ENCODE results near the gene ADPRHL1. TPM values are rescaled to one million over a fixed set of nuclear protein-coding genes. Genes with fewer than 3 reads are reported as not detected.

ADPRHL1 gene
- total RNA-seq, 2 experiments from 2014 or later = 0.42 to 0.47 TPM

- Mint-ChIP-seq H3K27me3 (no peaks in the 10 kb centered on the region), H3K36me3 (ENCODE audit: low read depth) (no peaks in the 10 kb centered on the region), H3K9me3 (no peaks in the 10 kb centered on the region), H3K4me1 (ENCODE audit: low read depth) (no peaks in the 10 kb centered on the region), H3K27ac (no peak overlapping the region), H3K4me3 (no peak overlapping the region)
- Histone ChIP-seq H3K4me3 (ENCODE audit: low read length) (no peak overlapping the region), H3K36me3 (ENCODE audit: insufficient read depth, low read length) (no peaks in the 10 kb centered on the region), H3K4me1 (ENCODE audit: insufficient read depth, low read length) (no peaks in the 10 kb centered on the region), H3K27ac (ENCODE audit: low read depth in 1 of 2, low read length in 2 of 2) (no peak overlapping the region), H3K9me3 (ENCODE audit: control insufficient read depth in 1 of 2, insufficient read depth in 1 of 2, low read length in 2 of 2) (no peaks in the 10 kb centered on the region), H3K27me3 (ENCODE audit: control insufficient read depth in 1 of 2, insufficient read depth in 2 of 2, low read length in 2 of 2) (no peaks in the 10 kb centered on the region)
- ATAC-seq (ENCODE audit: poor library complexity) = no peak
- ChIA-PET POLR2A (no interaction called here), CTCF (no interaction called here)
- DNase-seq = no peak
- TF ChIP-seq CTCF (IDR thresholded peaks at IDR 0.05) = no peak
- intact Hi-C loops (cut with DNase I, micrococcal nuclease) = no loop called here
Observed at GRCh38 chr13:113428469-113428865, 24.8 kb downstream of the ADPRHL1 start.

GRCh38 chr13:113427562-113428468, 25.5 kb downstream of the ADPRHL1 start:
- Mint-ChIP-seq H3K27me3 (no peaks in the 10 kb centered on the region), H3K9me3 (no peaks in the 10 kb centered on the region), H3K4me1 (ENCODE audit: low read depth) (no peaks in the 10 kb centered on the region), H3K36me3 (ENCODE audit: low read depth) (no peaks in the 10 kb centered on the region), H3K4me3 (no peak overlapping the region), H3K27ac (no peak overlapping the region)
- H3K36me3 ChIP-seq (ENCODE audit: insufficient read depth, low read length) = no peaks in the 10 kb centered on the region
- POLR2A ChIA-PET = no interaction called here
- no peaks in the 10 kb centered on the region for H3K4me1 ChIP-seq (ENCODE audit: insufficient read depth, low read length)
- intact Hi-C loops (cut with DNase I, micrococcal nuclease) = no loop called here
- TF ChIP-seq CTCF (IDR thresholded peaks at IDR 0.05) = no peak
- no peak overlapping the region for H3K27ac ChIP-seq (ENCODE audit: low read depth in 1 of 2, low read length in 2 of 2)
- no peak for DNase-seq
- ATAC-seq (ENCODE audit: poor library complexity) = no peak
- CTCF ChIA-PET = no interaction called here
- no peaks in the 10 kb centered on the region for H3K27me3 ChIP-seq (ENCODE audit: control insufficient read depth in 1 of 2, insufficient read depth in 2 of 2, low read length in 2 of 2)
- H3K9me3 ChIP-seq (ENCODE audit: control insufficient read depth in 1 of 2, insufficient read depth in 1 of 2, low read length in 2 of 2) = no peaks in the 10 kb centered on the region
- H3K4me3 ChIP-seq (ENCODE audit: low read length) = no peak overlapping the region

GRCh38 chr13:113426591-113426986, 26.7 kb downstream of the ADPRHL1 start:
- ChIA-PET POLR2A (no interaction called here), CTCF (no interaction called here)
- H3K4me3 ChIP-seq (ENCODE audit: low read length) = no peak overlapping the region
- ATAC-seq (ENCODE audit: poor library complexity) (no peak), DNase-seq (no peak)
- Mint-ChIP-seq H3K9me3 (no peaks in the 10 kb centered on the region), H3K27ac (no peak overlapping the region), H3K36me3 (ENCODE audit: low read depth) (no peaks in the 10 kb centered on the region), H3K4me3 (no peak overlapping the region), H3K4me1 (ENCODE audit: low read depth) (no peaks in the 10 kb centered on the region), H3K27me3 (no peaks in the 10 kb centered on the region)
- H3K4me1 ChIP-seq (ENCODE audit: insufficient read depth, low read length) = no peaks in the 10 kb centered on the region
- TF ChIP-seq CTCF (IDR thresholded peaks at IDR 0.05) = no peak
- intact Hi-C loops (cut with DNase I, micrococcal nuclease) = no loop called here
- no peaks in the 10 kb centered on the region for H3K9me3 ChIP-seq (ENCODE audit: control insufficient read depth in 1 of 2, insufficient read depth in 1 of 2, low read length in 2 of 2)
- no peak overlapping the region for H3K27ac ChIP-seq (ENCODE audit: low read depth in 1 of 2, low read length in 2 of 2)
- H3K36me3 ChIP-seq (ENCODE audit: insufficient read depth, low read length) = no peaks in the 10 kb centered on the region
- H3K27me3 ChIP-seq (ENCODE audit: control insufficient read depth in 1 of 2, insufficient read depth in 2 of 2, low read length in 2 of 2) = no peaks in the 10 kb centered on the region

All from CD4-positive, alpha-beta T cell (primary cell).